Measurements from ENCODE around the gene SDHAF1. TPM values are rescaled to one million over a fixed set of nuclear protein-coding genes. Genes with fewer than 3 reads are reported as not detected.

Gene SDHAF1
- total and polyA plus RNA-seq, 2 donors (not counting 1 experiment from before 2014, with no cell fraction given) = 22.0 to 24.6 TPM

- Histone ChIP-seq H3K27me3 (replicated peaks in 1 of 4; ENCODE audit: control extremely low read depth in 1 of 4, control insufficient read depth in 3 of 4, insufficient read depth in 4 of 4, low read length in 3 of 4) (no peaks in the 10 kb centered on the region), H3K4me1 (ENCODE audit: control insufficient read depth in 2 of 2, insufficient read depth in 2 of 2, low read length in 2 of 2) (peaks cover 5 to 7% of the 10 kb centered on the region in 2 donors), H3K79me2 (ENCODE audit: control insufficient read depth, insufficient read depth, low read length) (peaks cover 5% of the 10 kb centered on the region), H3K9ac (ENCODE audit: low read length) (no peak overlapping the region), H3K27ac (ENCODE audit: low read length in 2 of 2) (no peak overlapping the region), H3K4me2 (replicated peaks; ENCODE audit: low read depth, low read length, poor library complexity, severe bottlenecking) (no peak overlapping the region), H4K20me1 (ENCODE audit: control insufficient read depth, insufficient read depth, low read length, poor library complexity, severe bottlenecking) (no peaks in the 10 kb centered on the region), H2AFZ (ENCODE audit: insufficient read depth, low read depth, low read length, poor library complexity, severe bottlenecking) (no peak overlapping the region), H3K4me3 (ENCODE audit: control extremely low read depth in 1 of 5, extremely low read depth in 1 of 5, insufficient read depth in 1 of 5, low read depth in 2 of 5, low read length in 4 of 5) (no peak overlapping the region), H3K9me3 (ENCODE audit: control extremely low read depth in 1 of 3, control insufficient read depth in 2 of 3, insufficient read depth in 1 of 3, low read length in 2 of 3) (no peaks in the 10 kb centered on the region), H3K36me3 (replicated peaks in 1 of 2; ENCODE audit: control extremely low read depth in 1 of 2, control insufficient read depth in 1 of 2, extremely low read depth in 1 of 2, insufficient read depth in 2 of 2, low read length in 1 of 2) (peaks cover 0 to 3% of the 10 kb centered on the region in 2 experiments)
- no peak for ATAC-seq (ENCODE audit: low read depth)
- intact Hi-C loops (cut with micrococcal nuclease) = no loop called here
- no peak overlapping the region for H3K4me3 Mint-ChIP-seq
- 99% methylated on average over 15 of the region's 22 CpGs for WGBS (ENCODE audit: insufficient coverage)
- H3K27ac Mint-ChIP-seq = no peak overlapping the region
- CTCF ChIA-PET = no interaction called here
- POLR2A ChIA-PET = no interaction called here
- peaks cover 10% of the 10 kb centered on the region for H3K4me1 Mint-ChIP-seq
- TF ChIP-seq EZH2 (IDR thresholded peaks at IDR 0.05; ENCODE audit: borderline replicate concordance, insufficient read depth, low read depth, low read length, poor library complexity, severe bottlenecking) (no peak), CTCF (IDR thresholded peaks at IDR 0.05) (no peak)
- no peak for DNase-seq
- no peaks in the 10 kb centered on the region for H3K9me3 Mint-ChIP-seq (ENCODE audit: insufficient read depth)
- no peaks in the 10 kb centered on the region for H3K27me3 Mint-ChIP-seq
Observed at GRCh38 chr19:36019061-36019670, 24.2 kb downstream of the SDHAF1 start.

GRCh38 chr19:36023432-36023831 is 28.4 kb downstream of the SDHAF1 start:
- Histone ChIP-seq H3K27me3 (replicated peaks in 1 of 4; ENCODE audit: control extremely low read depth in 1 of 4, control insufficient read depth in 3 of 4, insufficient read depth in 4 of 4, low read length in 3 of 4) (no peaks in the 10 kb centered on the region), H3K4me2 (replicated peaks; ENCODE audit: low read depth, low read length, poor library complexity, severe bottlenecking) (no peak overlapping the region), H3K27ac (ENCODE audit: low read length in 2 of 2) (no peak overlapping the region), H4K20me1 (ENCODE audit: control insufficient read depth, insufficient read depth, low read length, poor library complexity, severe bottlenecking) (no peaks in the 10 kb centered on the region), H3K36me3 (replicated peaks in 1 of 2; ENCODE audit: control extremely low read depth in 1 of 2, control insufficient read depth in 1 of 2, extremely low read depth in 1 of 2, insufficient read depth in 2 of 2, low read length in 1 of 2) (peaks cover 0 to 3% of the 10 kb centered on the region in 2 experiments), H3K9ac (ENCODE audit: low read length) (no peak overlapping the region), H2AFZ (ENCODE audit: insufficient read depth, low read depth, low read length, poor library complexity, severe bottlenecking) (no peak overlapping the region), H3K79me2 (ENCODE audit: control insufficient read depth, insufficient read depth, low read length) (no peaks in the 10 kb centered on the region), H3K4me1 (ENCODE audit: control insufficient read depth in 2 of 2, insufficient read depth in 2 of 2, low read length in 2 of 2) (no peaks in the 10 kb centered on the region), H3K4me3 (ENCODE audit: control extremely low read depth in 1 of 5, extremely low read depth in 1 of 5, insufficient read depth in 1 of 5, low read depth in 2 of 5, low read length in 4 of 5) (no peak overlapping the region), H3K9me3 (ENCODE audit: control extremely low read depth in 1 of 3, control insufficient read depth in 2 of 3, insufficient read depth in 1 of 3, low read length in 2 of 3) (no peaks in the 10 kb centered on the region)
- no peak overlapping the region for H3K4me3 Mint-ChIP-seq
- DNase-seq = no peak
- POLR2A ChIA-PET = no interaction called here
- H3K27ac Mint-ChIP-seq = no peak overlapping the region
- 100% methylated on average over 4 of the region's 5 CpGs for WGBS (ENCODE audit: insufficient coverage)
- H3K27me3 Mint-ChIP-seq = no peaks in the 10 kb centered on the region
- no peak for TF ChIP-seq CTCF (IDR thresholded peaks at IDR 0.05)
- TF ChIP-seq EZH2 (IDR thresholded peaks at IDR 0.05; ENCODE audit: borderline replicate concordance, insufficient read depth, low read depth, low read length, poor library complexity, severe bottlenecking) = no peak
- no peaks in the 10 kb centered on the region for H3K4me1 Mint-ChIP-seq
- no peak for ATAC-seq (ENCODE audit: low read depth)
- intact Hi-C loops (cut with micrococcal nuclease) = no loop called here
- CTCF ChIA-PET = no interaction called here
- no peaks in the 10 kb centered on the region for H3K9me3 Mint-ChIP-seq (ENCODE audit: insufficient read depth)
